NCI-H524 treated with DMSO at 0.1 percent for 48 hours (cell line): Measurements from ENCODE around the gene KLHL2.
"Not testable (repeated sequence)": the region's sequence is repeated elsewhere in the genome, so short reads cannot be mapped to it uniquely, and the experiment has no call there.

Source experiments
- DNase-seq: peaks from one replicate; lab custom pipeline; 2025; lab: John Stamatoyannopoulos, UW

KLHL2 gene

GRCh38 chr4:165234766-165235165 is 27.4 kb downstream of the KLHL2 start:
- no peak for DNase-seq

GRCh38 chr4:165236852-165237251 is 29.5 kb downstream of the KLHL2 start:
- not testable (repeated sequence) for DNase-seq

- DNase-seq, result not testable (repeated sequence)
Measured at GRCh38 chr4:165238041-165238640, 30.8 kb downstream of the KLHL2 start.

GRCh38 chr4:165240761-165241160 is 33.4 kb downstream of the KLHL2 start:
- not testable (repeated sequence) for DNase-seq

GRCh38 chr4:165244148-165244547 is 36.8 kb downstream of the KLHL2 start:
- DNase-seq, result not testable (repeated sequence)

- not testable (repeated sequence) for DNase-seq
Measured at GRCh38 chr4:165244587-165245186, 37.3 kb downstream of the KLHL2 start.

- no peak for DNase-seq
Measured at GRCh38 chr4:165248102-165248501, 40.7 kb downstream of the KLHL2 start.

GRCh38 chr4:165248904-165249303 is 41.5 kb downstream of the KLHL2 start:
- not testable (repeated sequence) for DNase-seq

- not testable (repeated sequence) for DNase-seq
Measured at GRCh38 chr4:165254771-165255170, 47.4 kb downstream of the KLHL2 start.

- not testable (repeated sequence) for DNase-seq
Measured at GRCh38 chr4:165255439-165255838, 48.1 kb downstream of the KLHL2 start.

- DNase-seq, result not testable (repeated sequence)
Measured at GRCh38 chr4:165256074-165256659, 48.8 kb downstream of the KLHL2 start.

GRCh38 chr4:165259776-165260175 is 52.4 kb downstream of the KLHL2 start:
- not testable (repeated sequence) for DNase-seq

GRCh38 chr4:165262306-165262705 is 54.9 kb downstream of the KLHL2 start:
- DNase-seq, result not testable (repeated sequence)

GRCh38 chr4:165263466-165263865 is 56.1 kb downstream of the KLHL2 start:
- not testable (repeated sequence) for DNase-seq

GRCh38 chr4:165269931-165270330 is 62.6 kb downstream of the KLHL2 start:
- not testable (repeated sequence) for DNase-seq

- not testable (repeated sequence) for DNase-seq
Measured at GRCh38 chr4:165273443-165273842, 66.1 kb downstream of the KLHL2 start.

GRCh38 chr4:165275357-165275756 is 68.0 kb downstream of the KLHL2 start:
- DNase-seq, result not testable (repeated sequence)

- not testable (repeated sequence) for DNase-seq
Measured at GRCh38 chr4:165279531-165279930, 72.2 kb downstream of the KLHL2 start.

- DNase-seq, result not testable (repeated sequence)
Measured at GRCh38 chr4:165284697-165285096, 77.3 kb downstream of the KLHL2 start.

- not testable (repeated sequence) for DNase-seq
Measured at GRCh38 chr4:165286619-165287340, 79.4 kb downstream of the KLHL2 start.

- no peak for DNase-seq
Measured at GRCh38 chr4:165288226-165288625, 80.9 kb downstream of the KLHL2 start.

GRCh38 chr4:165288639-165289422 is 81.5 kb downstream of the KLHL2 start:
- no peak for DNase-seq
